SJSA1 (cell line): ENCODE measurements around the gene SH3RF3. TPM values are rescaled to one million over a fixed set of nuclear protein-coding genes. Genes with fewer than 3 reads are reported as not detected.

Experiments used
- DNase-seq, 2 experiments: peaks; one replicate each; pipeline ENCODE4 v3.0.0-alpha.2; 2015 to 2020; ENCODE audit warnings: low spot score in 2 of 2, low read depth in 1 of 2
- H3K27ac ChIP-seq: fragments of 250-450 bp; sonication (Bioruptor Pico); 2 replicates; pipeline ENCODE4 v1.5.1; 2020; ENCODE audit warnings: mild to moderate bottlenecking, moderate library complexity
- H3K27me3 ChIP-seq: fragments of 250-450 bp; sonication (Bioruptor Pico); replicated peaks from 2 replicates; pipeline ENCODE4 v1.5.1; 2020; ENCODE audit warnings: mild to moderate bottlenecking, moderate library complexity
- H3K36me3 ChIP-seq: fragments of 250-450 bp; sonication (Bioruptor Pico); 2 replicates; pipeline ENCODE4 v1.5.1; 2020; ENCODE audit warnings: mild to moderate bottlenecking
- H3K4me1 ChIP-seq: fragments of 250-450 bp; sonication (Bioruptor Pico); replicated peaks from 2 replicates; pipeline ENCODE4 v1.6.1; 2021; ENCODE audit warnings: mild to moderate bottlenecking
- H3K4me3 ChIP-seq: fragments of 250-450 bp; sonication (Bioruptor Pico); 2 replicates; pipeline ENCODE4 v1.5.1; 2020; ENCODE audit warnings: mild to moderate bottlenecking
- H3K9me3 ChIP-seq: fragments of 250-450 bp; sonication (Bioruptor Pico); replicated peaks from 2 replicates; pipeline ENCODE4 v1.5.1; 2020; ENCODE audit warnings: mild to moderate bottlenecking
- total RNA-seq: library from RNA; depleted of rRNA; stranded (reverse); fragments of >200 nt; shearing (Covaris generic); gene quantifications from 2 replicates; pipeline ENCODE4 v1.2.3, GENCODE V29; 2014

Gene SH3RF3
- total RNA-seq, 1 experiment from 2014 or later, result 6.1 TPM

- no peaks in the 10 kb centered on the region for H3K36me3 ChIP-seq
- no peaks in the 10 kb centered on the region for H3K27me3 ChIP-seq
- DNase-seq, result no peak
- H3K4me3 ChIP-seq, result no peak overlapping the region
- H3K9me3 ChIP-seq, result no peaks in the 10 kb centered on the region
- peaks cover 43% of the 10 kb centered on the region for H3K4me1 ChIP-seq
- H3K27ac ChIP-seq, result no peak overlapping the region
Measured at GRCh38 chr2:109383505-109384307, 254.7 kb downstream of the SH3RF3 start.

GRCh38 chr2:109384308-109385271, 255.6 kb downstream of the SH3RF3 start:
- H3K27ac ChIP-seq, result no peak overlapping the region
- no peaks in the 10 kb centered on the region for H3K27me3 ChIP-seq
- H3K4me3 ChIP-seq, result no peak overlapping the region
- peaks cover 43% of the 10 kb centered on the region for H3K4me1 ChIP-seq
- DNase-seq, result peak in 1 of 2 experiments; percentile 30
- no peaks in the 10 kb centered on the region for H3K9me3 ChIP-seq
- no peaks in the 10 kb centered on the region for H3K36me3 ChIP-seq

GRCh38 chr2:109385506-109385905, 256.5 kb downstream of the SH3RF3 start:
- H3K36me3 ChIP-seq, result no peaks in the 10 kb centered on the region

GRCh38 chr2:109386004-109386695, 257.1 kb downstream of the SH3RF3 start:
- H3K27me3 ChIP-seq, result no peaks in the 10 kb centered on the region

More at GRCh38 chr2:109385506-109385905, 256.5 kb downstream of the SH3RF3 start:
- no peak overlapping the region for H3K4me3 ChIP-seq
- no peaks in the 10 kb centered on the region for H3K9me3 ChIP-seq
- H3K27me3 ChIP-seq, result no peaks in the 10 kb centered on the region
- H3K27ac ChIP-seq, result no peak overlapping the region
- peaks cover 42% of the 10 kb centered on the region for H3K4me1 ChIP-seq
- DNase-seq, result peak in 1 of 2 experiments; percentile 20

GRCh38 chr2:109387221-109387735, 258.3 kb downstream of the SH3RF3 start:
- Histone ChIP-seq H3K4me1 (peaks cover 28% of the 10 kb centered on the region), H3K9me3 (no peaks in the 10 kb centered on the region), H3K27me3 (no peaks in the 10 kb centered on the region), H3K36me3 (no peaks in the 10 kb centered on the region), H3K4me3 (no peak overlapping the region), H3K27ac (no peak overlapping the region; the same call in 1 of the 2 replicates)
- no peak for DNase-seq

More at GRCh38 chr2:109386004-109386695, 257.1 kb downstream of the SH3RF3 start:
- Histone ChIP-seq H3K9me3 (no peaks in the 10 kb centered on the region), H3K36me3 (no peaks in the 10 kb centered on the region), H3K4me3 (no peak overlapping the region), H3K27ac (peak overlapping the region; percentile 48), H3K4me1 (peaks cover 36% of the 10 kb centered on the region)
- DNase-seq, result peak; percentile 76 to 80

- H3K4me3 ChIP-seq, result no peak overlapping the region
- DNase-seq, result no peak
- H3K4me1 ChIP-seq, result peaks cover 21% of the 10 kb centered on the region
Measured at GRCh38 chr2:109387778-109388469, 258.9 kb downstream of the SH3RF3 start.

GRCh38 chr2:109391243-109391642, 262.2 kb downstream of the SH3RF3 start:
- Histone ChIP-seq H3K4me1 (peaks cover 7% of the 10 kb centered on the region), H3K27me3 (no peaks in the 10 kb centered on the region), H3K9me3 (no peaks in the 10 kb centered on the region), H3K27ac (no peak overlapping the region), H3K4me3 (no peak overlapping the region), H3K36me3 (no peaks in the 10 kb centered on the region)
- no peak for DNase-seq

More at GRCh38 chr2:109387778-109388469, 258.9 kb downstream of the SH3RF3 start:
- no peak overlapping the region for H3K27ac ChIP-seq
- H3K9me3 ChIP-seq, result no peaks in the 10 kb centered on the region
- H3K36me3 ChIP-seq, result no peaks in the 10 kb centered on the region
- no peaks in the 10 kb centered on the region for H3K27me3 ChIP-seq

GRCh38 chr2:109392140-109392539, 263.1 kb downstream of the SH3RF3 start:
- Histone ChIP-seq H3K27me3 (no peaks in the 10 kb centered on the region), H3K4me1 (no peaks in the 10 kb centered on the region), H3K9me3 (no peaks in the 10 kb centered on the region), H3K4me3 (no peak overlapping the region), H3K36me3 (no peaks in the 10 kb centered on the region), H3K27ac (no peak overlapping the region)
- DNase-seq, result no peak

- Histone ChIP-seq H3K4me3 (no peak overlapping the region), H3K27me3 (no peaks in the 10 kb centered on the region), H3K36me3 (no peaks in the 10 kb centered on the region), H3K4me1 (no peaks in the 10 kb centered on the region), H3K27ac (no peak overlapping the region), H3K9me3 (no peaks in the 10 kb centered on the region)
- no peak for DNase-seq
Measured at GRCh38 chr2:109392816-109393661, 264.0 kb downstream of the SH3RF3 start.

GRCh38 chr2:109393662-109393972, 264.6 kb downstream of the SH3RF3 start:
- DNase-seq, result no peak
- no peaks in the 10 kb centered on the region for H3K27me3 ChIP-seq
- H3K27ac ChIP-seq, result no peak overlapping the region
- no peaks in the 10 kb centered on the region for H3K36me3 ChIP-seq
- no peaks in the 10 kb centered on the region for H3K9me3 ChIP-seq
- H3K4me3 ChIP-seq, result no peak overlapping the region
- H3K4me1 ChIP-seq, result no peaks in the 10 kb centered on the region

GRCh38 chr2:109395494-109396201, 266.6 kb downstream of the SH3RF3 start:
- Histone ChIP-seq H3K4me1 (no peaks in the 10 kb centered on the region), H3K27ac (no peak overlapping the region), H3K4me3 (no peak overlapping the region), H3K36me3 (peaks cover 6% of the 10 kb centered on the region; the same call in 1 of the 2 replicates), H3K9me3 (no peaks in the 10 kb centered on the region), H3K27me3 (no peaks in the 10 kb centered on the region)
- no peak for DNase-seq
